ENCODE measurements around the gene RBM8A.

The RBM8A gene

GRCh38 chr1:145871994-145872924 lies 55.0 kb downstream of the RBM8A start:
- DNase-seq: peak; percentile 30

Measured in activated gamma-delta T cell treated with Interleukin-2 at 50 U/mL for 16 hours (primary cell).